ENCODE results near the gene SLC44A4. TPM values are rescaled to one million over a fixed set of nuclear protein-coding genes. Genes with fewer than 3 reads are reported as not detected.
A peak's percentile ranks its signal among the peaks of the same experiment; 100 is the strongest.

The SLC44A4 gene
- total and polyA plus RNA-seq, 9 of the 15 experiments (the other 6 are each of a cell fraction or from before 2014, with no cell fraction given) = 7.9 to 18.6 (median 11.2) TPM

GRCh38 chr6:31821301-31822035 is 57.3 kb downstream of the SLC44A4 start (continued):
- TF ChIP-seq MTA1 (IDR thresholded peaks at IDR 0.05; ENCODE audit: borderline replicate concordance) (peak; percentile 72; the same call in 1 of the 2 replicates), ZNF384 (IDR thresholded peaks at IDR 0.05; ENCODE audit: low read depth, low read length) (peak; percentile 87), ELF1 (tag; IDR thresholded peaks at IDR 0.05) (no peak), ZBTB1 (CRISPR knock-in tag; IDR thresholded peaks at IDR 0.05; ENCODE audit: borderline replicate concordance, low read depth) (peak; percentile 5; the same call in 1 of the 2 replicates), MAZ (CRISPR knock-in tag; conservative IDR thresholded peaks at IDR 0.05 in 1 of 2, IDR thresholded peaks at IDR 0.05 in 1 of 2) (peak; percentile 56 to 61; a peak in 3 of 4 replicates), HNRNPLL (IDR thresholded peaks at IDR 0.05; ENCODE audit: low read depth, low read length, poor library complexity, severe bottlenecking) (peak; percentile 79), SMAD4 (CRISPR knock-in tag; conservative IDR thresholded peaks at IDR 0.05) (peak; percentile 85), ERF (CRISPR knock-in tag; IDR thresholded peaks at IDR 0.05) (peak; percentile 41; the same call in 1 of the 2 replicates), ZNF431 (CRISPR knock-in tag; IDR thresholded peaks at IDR 0.05) (0 out of 2 replicates have a peak, but pooled peaks have one; percentile 56), ZNF592 (IDR thresholded peaks at IDR 0.05) (no peak), PBX2 (CRISPR knock-in tag; IDR thresholded peaks at IDR 0.05; ENCODE audit: low read depth) (no peak), PBX2 (tag; conservative IDR thresholded peaks at IDR 0.05; ENCODE audit: low read depth) (no peak), CTCF (IDR thresholded peaks at IDR 0.05 in 2 of 3, conservative IDR thresholded peaks at IDR 0.05 in 1 of 3; ENCODE audit: insufficient read depth in 2 of 3, low read depth in 1 of 3, low read length in 3 of 3) (no peak), NFXL1 (CRISPR knock-in tag; IDR thresholded peaks at IDR 0.05) (no peak), ZNF583 (CRISPR knock-in tag; IDR thresholded peaks at IDR 0.05) (0 out of 2 replicates have a peak, but pooled peaks have one; percentile 40), HDAC1 (IDR thresholded peaks at IDR 0.05) (peak in 1 of 2 experiments; percentile 66; a peak in 2 of 4 replicates), FOXP1 (CRISPR knock-in tag; IDR thresholded peaks at IDR 0.05) (peak; percentile 72), KDM5B (IDR thresholded peaks at IDR 0.05; ENCODE audit: insufficient replicate concordance, low read depth, low read length) (peak; percentile 42), CC2D1A (IDR thresholded peaks at IDR 0.05) (peak; percentile 78), BCOR (IDR thresholded peaks at IDR 0.05) (peak; percentile 95)
